HG02884 (cell line): ENCODE data around the gene LRRC75A.

ENCODE experiments used
- ATAC-seq: cut with Tn5 transposase; IDR thresholded peaks from one replicate; pipeline ENCODE4 v1.9.1; 2021; ENCODE audit warnings: mild to moderate bottlenecking, moderate library complexity; ENCODE audit not compliant: unreplicated experiment

LRRC75A gene

GRCh38 chr17:16494059-16494458 lies 2.1 kb upstream of the LRRC75A start:
- ATAC-seq = no peak

- no peak for ATAC-seq
These were observed 1.6 kb upstream of the LRRC75A start for GRCh38 chr17:16493531-16494046.

GRCh38 chr17:16492613-16493530 lies 879 bp upstream of the LRRC75A start:
- no peak for ATAC-seq

DNA sequence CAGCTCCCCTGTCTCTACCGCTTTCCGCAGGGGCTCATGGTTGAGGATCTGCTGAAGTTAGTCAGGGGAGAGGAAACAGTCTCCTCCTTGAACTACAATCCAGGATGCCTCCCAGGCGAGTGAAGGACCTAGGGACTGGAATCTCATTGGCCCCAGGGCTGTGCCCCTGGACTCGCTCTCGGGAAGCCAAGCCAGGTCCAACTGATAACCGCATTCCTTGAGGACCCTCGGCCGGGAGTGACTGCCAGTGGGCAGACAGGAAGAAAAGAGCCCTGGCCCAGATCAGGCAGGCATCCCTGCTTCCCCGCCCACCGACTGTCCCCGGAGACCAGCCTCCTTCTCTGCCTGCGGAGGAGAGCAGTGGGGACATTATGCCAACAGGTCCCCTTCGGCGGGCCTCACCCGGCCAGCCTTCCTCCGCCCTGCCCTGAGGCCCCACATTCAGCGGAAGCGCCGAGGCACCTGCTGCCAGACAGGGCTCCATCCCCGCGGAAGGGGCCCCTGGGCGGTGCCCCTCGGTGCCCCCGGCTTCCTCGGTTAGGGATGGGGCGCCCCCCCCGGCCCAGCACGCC lies 776 bp downstream of the LRRC75A start:
- ATAC-seq = no peak

GRCh38 chr17:16489431-16489830 lies 2.6 kb downstream of the LRRC75A start:
- no peak for ATAC-seq

DNA sequence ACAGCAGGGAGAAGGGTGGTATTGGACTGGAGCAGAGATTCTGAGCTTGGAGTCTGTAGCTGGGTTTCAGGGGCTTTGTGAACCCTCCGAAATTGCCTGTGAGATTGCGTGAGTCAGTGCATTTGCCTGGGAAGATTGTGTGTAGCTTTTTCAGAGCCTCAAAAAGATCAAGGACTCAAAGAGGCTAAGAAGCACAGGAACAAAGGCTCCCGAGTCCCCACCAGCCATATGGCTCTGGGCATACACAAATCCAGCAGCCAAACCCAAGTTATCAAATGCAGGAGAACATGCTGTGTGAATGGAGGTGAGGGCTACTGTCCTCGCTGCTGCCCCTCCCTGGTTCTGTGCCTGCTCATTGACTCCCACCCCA lies 3.0 kb downstream of the LRRC75A start:
- no peak for ATAC-seq

DNA sequence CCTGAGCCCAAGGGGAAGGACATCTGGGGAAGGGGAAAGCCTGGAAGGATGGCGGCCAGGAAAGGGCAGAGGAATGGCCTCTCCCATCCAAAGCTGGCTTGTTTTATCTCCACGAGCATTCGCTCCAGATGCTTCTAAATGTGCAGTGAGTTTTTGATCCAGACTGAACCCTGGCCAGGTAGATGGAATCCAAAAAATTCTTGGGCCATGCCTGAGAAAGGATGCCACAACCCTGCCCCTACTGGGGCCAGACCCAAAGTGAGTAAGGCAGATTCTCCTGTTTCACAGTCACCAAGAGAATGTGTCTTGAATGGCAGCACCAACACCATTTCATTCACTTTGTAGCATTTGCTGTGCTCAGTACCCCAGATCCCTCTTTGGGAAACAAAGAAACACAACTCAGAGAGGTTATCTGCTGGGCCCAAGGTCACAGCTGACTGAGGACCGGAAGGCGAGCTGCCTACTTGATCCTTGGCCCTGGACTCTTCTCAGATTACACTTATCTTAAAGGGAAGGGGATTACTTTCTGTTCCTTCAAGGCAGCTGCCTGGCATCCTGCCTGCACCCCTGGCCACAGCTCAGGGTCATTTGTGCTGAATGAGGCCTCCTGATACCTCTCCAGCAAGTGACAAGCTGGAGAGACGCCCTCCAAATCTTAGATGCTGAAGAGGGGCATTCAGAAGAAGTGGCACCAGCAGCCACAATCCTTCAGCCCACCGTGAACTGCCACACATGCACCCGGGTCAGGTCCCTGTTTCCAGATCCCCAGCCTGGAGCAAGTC lies 3.6 kb downstream of the LRRC75A start:
- no peak for ATAC-seq

DNA sequence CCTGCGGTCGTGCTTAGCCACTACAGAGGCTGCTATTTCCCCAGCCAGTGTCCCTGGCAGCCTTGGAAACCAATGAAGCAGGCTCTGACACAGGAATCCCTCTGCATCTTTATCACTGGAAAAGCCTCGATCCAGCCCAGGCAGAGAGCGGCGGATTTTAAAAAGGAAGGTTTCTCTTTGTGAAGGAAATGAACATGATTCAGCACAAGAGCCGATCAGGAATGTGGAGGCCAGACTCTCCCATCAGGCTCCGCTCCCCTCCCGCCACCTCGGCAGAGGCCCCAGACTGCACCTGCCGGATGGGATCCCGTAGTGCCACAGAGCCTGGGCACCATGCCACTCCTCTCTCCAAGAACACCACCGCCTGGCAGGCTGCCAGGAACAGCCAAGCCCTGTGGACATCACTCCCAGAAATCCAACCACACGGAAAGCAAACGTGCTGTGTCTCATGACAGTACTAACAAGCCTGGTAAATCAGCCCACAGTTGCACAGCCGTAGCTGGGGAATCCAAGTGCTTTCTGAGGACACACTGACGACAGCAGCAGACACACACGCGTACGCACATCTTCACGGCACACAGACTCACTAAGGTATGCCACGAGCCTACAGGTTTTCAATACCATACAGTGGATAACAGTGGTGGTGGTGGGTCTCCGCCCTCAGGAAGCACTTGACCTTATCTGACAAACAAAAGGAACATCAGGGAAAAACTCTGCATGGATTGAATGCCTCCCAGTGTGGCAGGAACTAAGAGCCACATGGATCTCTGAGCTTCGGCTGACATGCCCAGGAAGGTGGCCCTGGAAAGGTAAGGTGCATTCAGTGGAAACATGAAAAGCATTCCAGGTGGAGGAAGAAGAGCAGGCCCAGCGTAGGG lies 5.4 kb downstream of the LRRC75A start:
- no peak for ATAC-seq

- ATAC-seq = no peak
These were observed 7.4 kb downstream of the LRRC75A start for GRCh38 chr17:16484445-16485175.

DNA sequence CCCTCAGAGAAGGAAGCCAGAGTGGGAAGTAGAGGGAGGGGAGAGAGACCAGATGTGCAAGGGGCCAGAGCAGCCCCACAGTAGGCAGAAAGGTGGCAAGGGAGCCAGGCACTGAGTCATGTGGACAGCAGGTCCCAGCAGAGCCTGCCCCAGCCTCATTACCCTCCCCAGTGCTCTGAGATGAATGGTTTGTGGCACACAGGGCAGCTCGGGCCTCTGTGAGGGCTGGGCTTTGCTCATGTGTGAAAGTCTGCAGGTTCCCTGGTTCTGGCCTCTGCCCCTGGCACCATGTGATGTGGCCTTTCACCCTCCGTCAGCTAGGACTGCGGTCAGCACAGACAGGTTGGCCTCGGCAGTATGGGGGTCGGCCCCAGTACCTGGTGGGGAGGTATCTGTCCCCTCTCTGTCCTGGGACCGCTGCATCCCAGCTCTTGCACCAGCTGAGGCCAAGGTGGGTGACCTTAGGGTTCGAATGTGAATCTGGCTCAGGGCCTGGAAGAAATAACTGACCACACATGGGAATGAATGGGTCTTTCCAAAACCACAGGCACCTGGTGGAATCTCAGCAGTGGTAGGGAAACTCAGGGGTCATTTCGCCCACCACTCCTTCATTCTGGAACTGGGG lies 8.9 kb downstream of the LRRC75A start:
- no peak for ATAC-seq

DNA sequence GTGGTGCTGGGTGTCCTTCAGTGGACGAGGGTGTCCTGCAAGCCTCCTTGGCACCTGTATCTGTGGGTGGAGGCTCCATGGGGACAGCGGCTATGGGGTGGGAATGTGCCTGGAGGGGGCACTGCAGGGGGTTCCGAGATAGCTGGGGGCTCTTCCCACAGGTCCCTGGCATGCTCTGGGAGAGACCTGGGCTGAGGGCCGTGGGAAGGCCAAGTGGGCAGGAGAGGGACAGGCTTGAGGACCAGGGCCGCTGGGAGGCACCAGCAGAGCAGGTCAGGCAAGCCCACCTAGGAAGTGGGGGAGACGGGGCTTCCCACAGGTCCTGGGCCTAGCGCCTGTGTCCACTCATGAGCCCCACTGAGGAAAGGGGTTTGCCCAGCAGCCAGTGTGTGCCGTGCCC lies 9.7 kb downstream of the LRRC75A start:
- ATAC-seq = no peak

GRCh38 chr17:16480995-16481394 lies 11.0 kb downstream of the LRRC75A start:
- ATAC-seq = no peak

DNA sequence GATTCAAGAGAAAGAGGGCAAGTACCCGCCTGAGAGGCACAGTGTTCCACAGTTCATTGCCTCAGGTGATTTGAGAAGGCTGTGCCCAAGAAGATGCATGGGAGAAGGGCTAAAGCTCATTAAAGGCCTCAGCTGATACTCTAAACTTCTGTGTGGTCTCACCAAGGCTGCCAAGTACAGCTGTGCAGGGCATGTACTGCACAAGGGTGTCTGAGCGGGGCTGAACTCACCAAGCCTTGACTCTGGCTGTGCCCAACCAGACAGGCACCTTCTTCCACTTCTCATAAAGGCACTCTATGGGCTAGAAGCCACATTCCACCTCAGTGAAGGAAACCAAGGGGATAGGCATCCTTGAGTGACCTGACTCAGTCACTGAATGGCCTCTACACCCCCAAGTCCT lies 12.7 kb downstream of the LRRC75A start:
- ATAC-seq = no peak

- no peak for ATAC-seq
These were observed 13.3 kb downstream of the LRRC75A start for GRCh38 chr17:16478649-16479048.

GRCh38 chr17:16477666-16478065 lies 14.3 kb downstream of the LRRC75A start:
- no peak for ATAC-seq

GRCh38 chr17:16477255-16477654 lies 14.7 kb downstream of the LRRC75A start:
- no peak for ATAC-seq

GRCh38 chr17:16475179-16475704 lies 16.8 kb downstream of the LRRC75A start:
- ATAC-seq = no peak

- no peak for ATAC-seq
These were observed 17.8 kb downstream of the LRRC75A start for GRCh38 chr17:16474012-16474725.
